LNCAP (cell line): Measurements from ENCODE around the gene CDH13.

Source experiments
- TF ChIP-seq, protein P1 (sequence below): fragments of 450-650 bp; IDR thresholded peaks from 2 replicates; pipeline ENCODE4 v1.5.1; 2017; ENCODE audit warnings: mild to moderate bottlenecking

CDH13 gene

GRCh38 chr16:83738923-83739503 is 1112.2 kb downstream of the CDH13 start:
- TF ChIP-seq, protein P1, sequence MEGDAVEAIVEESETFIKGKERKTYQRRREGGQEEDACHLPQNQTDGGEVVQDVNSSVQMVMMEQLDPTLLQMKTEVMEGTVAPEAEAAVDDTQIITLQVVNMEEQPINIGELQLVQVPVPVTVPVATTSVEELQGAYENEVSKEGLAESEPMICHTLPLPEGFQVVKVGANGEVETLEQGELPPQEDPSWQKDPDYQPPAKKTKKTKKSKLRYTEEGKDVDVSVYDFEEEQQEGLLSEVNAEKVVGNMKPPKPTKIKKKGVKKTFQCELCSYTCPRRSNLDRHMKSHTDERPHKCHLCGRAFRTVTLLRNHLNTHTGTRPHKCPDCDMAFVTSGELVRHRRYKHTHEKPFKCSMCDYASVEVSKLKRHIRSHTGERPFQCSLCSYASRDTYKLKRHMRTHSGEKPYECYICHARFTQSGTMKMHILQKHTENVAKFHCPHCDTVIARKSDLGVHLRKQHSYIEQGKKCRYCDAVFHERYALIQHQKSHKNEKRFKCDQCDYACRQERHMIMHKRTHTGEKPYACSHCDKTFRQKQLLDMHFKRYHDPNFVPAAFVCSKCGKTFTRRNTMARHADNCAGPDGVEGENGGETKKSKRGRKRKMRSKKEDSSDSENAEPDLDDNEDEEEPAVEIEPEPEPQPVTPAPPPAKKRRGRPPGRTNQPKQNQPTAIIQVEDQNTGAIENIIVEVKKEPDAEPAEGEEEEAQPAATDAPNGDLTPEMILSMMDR: no peak

- TF ChIP-seq, protein P1: no peak
These were observed 1115.5 kb downstream of the CDH13 start for GRCh38 chr16:83742124-83742899.

GRCh38 chr16:83743241-83743640 is 1116.5 kb downstream of the CDH13 start:
- TF ChIP-seq, protein P1: no peak

DNA sequence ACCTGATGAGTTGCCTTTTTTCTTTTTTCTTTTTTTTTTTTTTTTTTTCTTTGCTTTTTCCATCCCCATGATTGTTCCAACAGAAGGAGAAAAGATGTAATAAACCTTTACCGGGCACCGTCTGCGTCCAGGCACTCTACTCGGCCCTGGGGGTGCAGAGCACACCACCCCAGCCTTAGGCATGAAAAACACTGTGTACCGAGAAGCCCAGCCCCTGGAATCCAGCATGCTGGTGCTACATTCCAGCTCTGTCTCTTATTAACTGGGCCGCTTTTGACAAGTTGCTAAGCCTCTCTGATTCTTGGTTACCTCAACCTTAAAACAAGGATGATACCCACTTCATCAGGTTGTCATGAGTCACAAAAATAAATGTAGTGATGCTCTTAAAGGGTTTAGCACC is 1117.0 kb downstream of the CDH13 start:
- TF ChIP-seq, protein P1: no peak

GRCh38 chr16:83744441-83744981 is 1117.7 kb downstream of the CDH13 start:
- TF ChIP-seq, protein P1: no peak

GRCh38 chr16:83746611-83747010 is 1119.8 kb downstream of the CDH13 start:
- TF ChIP-seq, protein P1: no peak

GRCh38 chr16:83747936-83748335 is 1121.2 kb downstream of the CDH13 start:
- TF ChIP-seq, protein P1: no peak
